ENCODE measurements around the gene GRWD1. TPM values are rescaled to one million over a fixed set of nuclear protein-coding genes. Genes with fewer than 3 reads are reported as not detected.

GRWD1 gene
- total and polyA plus RNA-seq, 2 of the 13 experiments (the other 11 are each of a cell fraction or from before 2014, with no cell fraction given) = 10.8 to 46.6 TPM

GRCh38 chr19:48398375-48399235, 47.2 kb upstream of the GRWD1 start (continued):
- peak; percentile 19; the same call in 1 of the 2 replicates for TF ChIP-seq ARID4A (CRISPR knock-in tag; IDR thresholded peaks at IDR 0.05; ENCODE audit: borderline replicate concordance)
- no peak for TF ChIP-seq XBP1 (CRISPR knock-in tag; IDR thresholded peaks at IDR 0.05)
- peak; percentile 48; the same call in 1 of the 2 replicates for TF ChIP-seq SAP130 (CRISPR knock-in tag; IDR thresholded peaks at IDR 0.05; ENCODE audit: low read depth)
- peak; percentile 42; the same call in 1 of the 2 replicates for TF ChIP-seq TFDP2 (CRISPR knock-in tag; IDR thresholded peaks at IDR 0.05)
- TF ChIP-seq JDP2 (CRISPR knock-in tag; IDR thresholded peaks at IDR 0.05; ENCODE audit: borderline replicate concordance) = no peak
- TF ChIP-seq ZNF777 (CRISPR knock-in tag; IDR thresholded peaks at IDR 0.05) = peak; percentile 96
- no peak for TF ChIP-seq AGO1 (IDR thresholded peaks at IDR 0.05; ENCODE audit: low read depth, low read length, poor library complexity, severe bottlenecking)
- no peak for TF ChIP-seq HOXA7 (CRISPR knock-in tag; IDR thresholded peaks at IDR 0.05)
- TF ChIP-seq ZNF563 (CRISPR knock-in tag; IDR thresholded peaks at IDR 0.05) = peak; percentile 37; the same call in 1 of the 2 replicates
- no peak for TF ChIP-seq DZIP1 (CRISPR knock-in tag; IDR thresholded peaks at IDR 0.05)
- TF ChIP-seq NCOA1 (CRISPR knock-in tag; IDR thresholded peaks at IDR 0.05) = no peak
- no peak for TF ChIP-seq GATAD1 (CRISPR knock-in tag; IDR thresholded peaks at IDR 0.05)
- TF ChIP-seq ZNF580 (CRISPR knock-in tag; IDR thresholded peaks at IDR 0.05; ENCODE audit: borderline replicate concordance, low read depth) = no peak
- TF ChIP-seq PHF21A (CRISPR knock-in tag; IDR thresholded peaks at IDR 0.05) = no peak
- no peak for TF ChIP-seq NFE2 (CRISPR knock-in tag; IDR thresholded peaks at IDR 0.05)
- TF ChIP-seq ZSCAN9 (CRISPR knock-in tag; IDR thresholded peaks at IDR 0.05; ENCODE audit: borderline replicate concordance) = no peak
- no peak for TF ChIP-seq ZNF230 (CRISPR knock-in tag; IDR thresholded peaks at IDR 0.05)
- TF ChIP-seq PHF20 (CRISPR knock-in tag; IDR thresholded peaks at IDR 0.05) = no peak
- TF ChIP-seq DR1 (CRISPR knock-in tag; IDR thresholded peaks at IDR 0.05) = no peak
- TF ChIP-seq MTA1 (CRISPR knock-in tag; IDR thresholded peaks at IDR 0.05; ENCODE audit: borderline replicate concordance) = no peak

Data from HepG2 (cell line).